ENCODE data around the gene EPS8. TPM values are rescaled to one million over a fixed set of nuclear protein-coding genes. Genes with fewer than 3 reads are reported as not detected.

The EPS8 gene
- total RNA-seq, result 10.2 and 17.5 TPM in 2 replicates

DNA sequence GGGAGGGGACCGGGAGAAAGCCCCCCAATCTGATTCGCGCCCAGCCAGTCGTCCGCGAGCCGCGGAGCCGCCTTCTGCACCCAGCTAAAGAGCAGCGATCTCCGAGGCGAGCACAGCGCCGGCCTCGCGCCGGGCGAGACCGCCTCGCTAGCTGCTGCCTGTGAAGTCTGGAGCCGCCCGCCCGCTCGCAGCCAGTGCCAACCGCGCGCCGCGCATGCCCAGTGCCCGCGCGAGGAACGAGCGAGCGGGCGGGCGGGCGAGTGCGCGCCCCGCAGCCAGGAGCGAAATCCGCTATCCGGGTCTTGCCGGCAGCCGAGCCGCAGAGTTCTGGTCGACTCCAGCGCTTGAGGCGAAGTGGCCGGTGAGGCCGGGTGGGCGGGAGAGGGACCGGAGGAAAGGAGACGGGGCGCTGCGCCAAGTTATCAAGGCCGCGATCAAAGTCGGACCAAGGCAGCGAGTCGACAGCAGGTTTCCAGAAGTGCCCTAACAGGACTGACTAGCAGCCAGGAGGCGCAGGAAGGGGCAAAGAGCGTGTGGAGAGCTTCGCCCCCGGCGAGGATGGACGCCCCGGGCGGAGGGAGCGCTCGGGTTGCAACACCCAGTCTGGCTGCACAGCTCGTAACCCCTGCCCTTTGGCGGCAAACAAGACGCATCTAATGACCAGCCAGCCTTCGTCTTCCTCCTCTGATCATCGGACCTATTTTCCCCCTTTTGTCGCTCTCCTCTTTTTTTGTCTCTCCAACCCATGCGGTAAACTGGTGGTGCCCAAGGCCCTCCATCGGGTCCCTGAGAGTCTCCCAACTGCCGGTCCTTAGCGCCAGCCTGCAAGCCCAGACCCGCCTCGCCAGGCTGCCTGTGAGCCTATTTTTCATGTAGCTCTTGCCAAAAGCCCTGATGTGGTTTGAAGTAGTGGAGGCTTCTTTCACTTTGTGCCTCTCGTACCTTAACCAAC, at the start of gene EPS8:
Gene EPS8, minus strand, starts transcription at position 169 of the 952 bp plus-strand sequence. CDS start 106,437 bp downstream, outside the sequence.

Other genes with a start within 250 kb of the EPS8 start
- 114 and 131 TPM in 2 replicates for gene STRAP, start 93.0 kb upstream of the EPS8 start, total RNA-seq
- gene DERA, start 121.9 kb upstream of the EPS8 start, total RNA-seq, result 68.8 and 98.1 TPM in 2 replicates